ENCODE results near the gene EDN2. TPM values are rescaled to one million over a fixed set of nuclear protein-coding genes. Genes with fewer than 3 reads are reported as not detected.

The EDN2 gene
- total RNA-seq, 1 donor from 2014 or later, result not detected

- H3K27me3 ChIP-seq (ENCODE audit: control insufficient read depth, insufficient read depth, low read length), result no peaks in the 10 kb centered on the region
- DNase-seq (ENCODE audit: low read depth), result no peak
Observed at GRCh38 chr1:41456847-41457540, 27.5 kb downstream of the EDN2 start.

DNA sequence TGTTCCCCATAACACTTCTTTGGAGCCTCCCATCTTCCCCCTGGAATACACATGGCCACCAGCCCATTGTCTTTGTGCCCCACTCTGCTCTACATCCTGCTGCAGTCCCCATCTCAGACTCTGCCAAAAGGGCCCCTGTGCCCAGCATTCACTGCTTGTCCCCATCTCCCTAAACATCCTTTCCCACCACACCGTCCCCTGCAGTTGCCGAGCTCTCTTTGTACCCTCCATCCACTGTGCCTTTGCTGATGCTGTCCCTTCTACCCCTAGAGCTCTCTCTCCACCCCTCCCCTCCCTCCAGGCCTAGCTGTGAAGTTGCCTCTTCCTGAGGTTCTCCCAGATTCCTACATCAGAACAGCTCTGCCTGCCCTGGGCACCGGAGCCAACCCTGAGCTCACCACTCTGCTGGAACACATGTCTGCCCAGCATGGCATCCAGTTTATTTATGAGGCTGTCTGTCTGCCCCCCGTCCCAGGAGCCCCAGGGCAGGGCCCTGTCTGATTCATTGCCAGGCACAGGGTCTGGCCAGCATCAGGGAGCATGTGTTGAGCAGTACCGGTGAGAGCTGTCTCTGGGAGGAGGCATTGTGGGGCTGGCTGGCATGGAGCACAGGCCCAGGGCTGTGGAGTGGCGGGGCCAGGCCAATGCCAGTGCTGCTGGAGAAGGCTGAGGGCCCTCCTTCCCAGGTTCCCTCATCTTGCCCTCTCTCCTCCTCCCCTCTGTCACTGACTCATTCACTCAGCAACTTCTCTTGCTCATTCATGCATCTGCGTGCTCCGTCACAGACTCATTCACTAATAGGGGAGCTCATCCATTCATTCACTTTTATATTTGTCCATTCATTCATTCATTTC, 28.8 kb downstream of the EDN2 start:
- Histone ChIP-seq H3K4me3 (ENCODE audit: low read depth, low read length) (no peak overlapping the region), H3K27me3 (ENCODE audit: control insufficient read depth, insufficient read depth, low read length) (no peaks in the 10 kb centered on the region), H3K36me3 (ENCODE audit: control insufficient read depth, insufficient read depth, low read length) (no peaks in the 10 kb centered on the region)
- DNase-seq (ENCODE audit: low read depth), result peak; percentile 69
- TF ChIP-seq, protein P1, sequence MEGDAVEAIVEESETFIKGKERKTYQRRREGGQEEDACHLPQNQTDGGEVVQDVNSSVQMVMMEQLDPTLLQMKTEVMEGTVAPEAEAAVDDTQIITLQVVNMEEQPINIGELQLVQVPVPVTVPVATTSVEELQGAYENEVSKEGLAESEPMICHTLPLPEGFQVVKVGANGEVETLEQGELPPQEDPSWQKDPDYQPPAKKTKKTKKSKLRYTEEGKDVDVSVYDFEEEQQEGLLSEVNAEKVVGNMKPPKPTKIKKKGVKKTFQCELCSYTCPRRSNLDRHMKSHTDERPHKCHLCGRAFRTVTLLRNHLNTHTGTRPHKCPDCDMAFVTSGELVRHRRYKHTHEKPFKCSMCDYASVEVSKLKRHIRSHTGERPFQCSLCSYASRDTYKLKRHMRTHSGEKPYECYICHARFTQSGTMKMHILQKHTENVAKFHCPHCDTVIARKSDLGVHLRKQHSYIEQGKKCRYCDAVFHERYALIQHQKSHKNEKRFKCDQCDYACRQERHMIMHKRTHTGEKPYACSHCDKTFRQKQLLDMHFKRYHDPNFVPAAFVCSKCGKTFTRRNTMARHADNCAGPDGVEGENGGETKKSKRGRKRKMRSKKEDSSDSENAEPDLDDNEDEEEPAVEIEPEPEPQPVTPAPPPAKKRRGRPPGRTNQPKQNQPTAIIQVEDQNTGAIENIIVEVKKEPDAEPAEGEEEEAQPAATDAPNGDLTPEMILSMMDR (IDR thresholded peaks at IDR 0.05; ENCODE audit: insufficient read depth, low read length, poor library complexity, severe bottlenecking), result no peak

More at GRCh38 chr1:41456847-41457540, 27.5 kb downstream of the EDN2 start:
- no peak overlapping the region for H3K4me3 ChIP-seq (ENCODE audit: low read depth, low read length)
- TF ChIP-seq, protein P1 (IDR thresholded peaks at IDR 0.05; ENCODE audit: insufficient read depth, low read length, poor library complexity, severe bottlenecking), result no peak
- H3K36me3 ChIP-seq (ENCODE audit: control insufficient read depth, insufficient read depth, low read length), result no peaks in the 10 kb centered on the region

DNA sequence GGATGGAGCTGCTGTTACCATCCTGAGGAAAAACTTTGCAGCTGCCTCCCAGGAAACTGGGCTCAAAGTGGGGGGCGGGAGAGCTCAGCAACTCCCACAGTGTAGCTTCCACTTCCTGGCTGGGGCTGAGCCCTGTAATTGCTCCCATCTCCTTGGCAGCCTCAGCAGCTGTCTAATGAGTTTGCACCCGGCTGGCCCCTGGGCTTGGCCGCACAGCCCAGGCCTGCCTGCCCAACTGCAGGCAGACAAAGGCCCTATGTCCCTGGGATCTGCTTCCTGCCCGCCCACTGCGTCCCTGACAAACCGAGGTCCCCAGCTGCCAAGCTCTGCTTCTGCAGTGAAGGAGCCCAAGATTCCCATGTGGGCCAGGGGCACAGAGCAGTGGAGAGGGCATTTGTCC, 30.1 kb downstream of the EDN2 start:
- H3K4me3 ChIP-seq (ENCODE audit: low read depth, low read length), result no peak overlapping the region
- TF ChIP-seq, protein P1 (IDR thresholded peaks at IDR 0.05; ENCODE audit: insufficient read depth, low read length, poor library complexity, severe bottlenecking), result no peak
- H3K36me3 ChIP-seq (ENCODE audit: control insufficient read depth, insufficient read depth, low read length), result no peaks in the 10 kb centered on the region
- DNase-seq (ENCODE audit: low read depth), result no peak
- H3K27me3 ChIP-seq (ENCODE audit: control insufficient read depth, insufficient read depth, low read length), result no peaks in the 10 kb centered on the region

GRCh38 chr1:41452704-41453290, 31.7 kb downstream of the EDN2 start:
- Histone ChIP-seq H3K36me3 (ENCODE audit: control insufficient read depth, insufficient read depth, low read length) (no peaks in the 10 kb centered on the region), H3K27me3 (ENCODE audit: control insufficient read depth, insufficient read depth, low read length) (no peaks in the 10 kb centered on the region), H3K4me3 (ENCODE audit: low read depth, low read length) (no peak overlapping the region)
- no peak for DNase-seq (ENCODE audit: low read depth)
- TF ChIP-seq, protein P1 (IDR thresholded peaks at IDR 0.05; ENCODE audit: insufficient read depth, low read length, poor library complexity, severe bottlenecking), result no peak

DNA sequence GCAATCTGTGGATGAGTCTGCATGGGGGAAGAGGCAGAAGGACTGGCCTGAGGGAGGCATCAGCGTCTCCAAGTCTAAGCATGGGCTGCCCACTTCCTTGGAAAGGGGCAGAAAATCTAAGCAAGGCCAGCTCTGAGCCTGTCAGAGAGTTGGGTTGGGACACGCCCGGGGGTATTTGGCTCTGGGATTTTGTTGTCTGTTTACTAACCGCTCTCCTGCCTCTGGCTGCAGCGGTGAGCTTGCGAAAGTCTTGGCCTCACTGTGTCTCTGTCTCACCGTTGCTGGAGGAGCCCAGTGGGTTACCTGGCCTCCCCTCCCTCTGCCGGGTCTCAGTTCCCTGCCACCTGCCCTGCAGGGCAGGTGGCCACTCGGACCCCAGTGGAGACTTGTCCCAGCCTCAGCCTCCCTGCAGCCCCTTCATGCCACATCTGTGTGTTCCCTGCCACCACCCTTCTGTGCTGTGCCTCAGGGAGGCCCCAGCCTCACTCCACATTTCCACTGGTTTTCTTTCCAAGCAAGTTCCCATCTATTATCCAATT, 33.7 kb downstream of the EDN2 start:
- Histone ChIP-seq H3K4me3 (ENCODE audit: low read depth, low read length) (no peak overlapping the region), H3K36me3 (ENCODE audit: control insufficient read depth, insufficient read depth, low read length) (no peaks in the 10 kb centered on the region), H3K27me3 (ENCODE audit: control insufficient read depth, insufficient read depth, low read length) (no peaks in the 10 kb centered on the region)
- TF ChIP-seq, protein P1 (IDR thresholded peaks at IDR 0.05; ENCODE audit: insufficient read depth, low read length, poor library complexity, severe bottlenecking), result no peak
- DNase-seq (ENCODE audit: low read depth), result no peak

Measured in kidney epithelial cell (primary cell).